ENCODE results near the gene PRKN.

DNA sequence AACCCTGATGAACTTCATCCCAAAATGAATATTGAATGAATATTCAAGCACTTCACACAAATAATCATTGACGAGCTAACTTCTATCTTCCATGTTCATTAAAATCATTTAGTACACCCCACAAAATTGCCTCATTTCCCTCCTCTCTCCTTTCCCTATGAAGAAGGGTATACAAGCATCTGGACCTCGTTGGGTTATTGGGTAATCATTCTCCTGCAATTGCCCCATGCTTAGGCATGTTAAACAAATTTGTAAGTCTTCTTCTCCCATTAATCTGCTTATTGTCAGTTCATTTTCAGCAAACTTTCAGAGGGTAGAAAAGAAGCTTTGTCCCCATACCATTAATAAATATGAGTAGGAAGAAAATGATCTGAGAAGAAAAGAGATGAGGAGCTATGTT, 27.6 kb downstream of the PRKN start:
- TF ChIP-seq, protein P1, sequence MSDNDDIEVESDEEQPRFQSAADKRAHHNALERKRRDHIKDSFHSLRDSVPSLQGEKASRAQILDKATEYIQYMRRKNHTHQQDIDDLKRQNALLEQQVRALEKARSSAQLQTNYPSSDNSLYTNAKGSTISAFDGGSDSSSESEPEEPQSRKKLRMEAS (IDR thresholded peaks at IDR 0.05; ENCODE audit: low read depth, low read length) = no peak
- no peak for TF ChIP-seq POLR2A (IDR thresholded peaks at IDR 0.05; ENCODE audit: extremely low read depth, insufficient read length)
- no peak for TF ChIP-seq CTCF (IDR thresholded peaks at IDR 0.05; ENCODE audit: low read depth, low read length)
